Left lobe of liver (tissue), 2 donors: ENCODE data around the gene GPR18. TPM values are rescaled to one million over a fixed set of nuclear protein-coding genes. Genes with fewer than 3 reads are reported as not detected.
"Not testable (repeated sequence)": the region's sequence is repeated elsewhere in the genome, so short reads cannot be mapped to it uniquely, and the experiment has no call there.

Experiments
- ATAC-seq: fragments of 200-7000 bp; cut with Tn5 transposase; one replicate; pipeline ENCODE4 v1.9.1; 2020; ENCODE audit warnings: mild to moderate bottlenecking, moderate library complexity
- DNase-seq: peaks from one replicate; pipeline ENCODE4 v3.0.0-alpha.2; 2020; ENCODE audit warnings: low spot score
- total RNA-seq: library from RNA; stranded (reverse); gene quantifications from one replicate; pipeline ENCODE4 v1.2.1, GENCODE V29; 2021
- donor health status: DM: no; HTN: no; CAD: no; lungs with moderate emphysema.
- donor health status: DM: no; HTN: yes; CAD: no.

The GPR18 gene
- total RNA-seq, 1 donor from 2014 or later: 0.15 TPM

DNA sequence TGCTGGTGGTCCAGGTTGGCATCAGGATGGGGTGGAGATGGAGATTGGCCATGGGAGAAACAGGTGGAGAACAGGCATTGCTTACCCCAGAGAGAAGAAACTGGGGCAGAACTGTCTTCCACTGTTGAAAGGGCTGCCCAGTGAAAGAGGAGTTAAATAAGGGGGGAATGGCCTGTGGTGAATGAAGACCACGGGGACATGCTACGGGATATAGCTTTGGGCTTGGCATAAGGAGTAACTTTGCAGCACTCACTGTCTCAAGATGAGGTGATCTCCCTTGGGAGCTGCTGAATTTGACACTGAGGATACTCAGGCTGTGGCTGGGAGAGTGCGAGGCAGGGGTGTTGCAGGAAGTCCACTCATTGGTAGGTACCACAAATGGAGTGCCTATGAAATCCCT is 10.6 kb upstream of the GPR18 start:
- DNase-seq: no peak
- ATAC-seq: peak; percentile 18

DNA sequence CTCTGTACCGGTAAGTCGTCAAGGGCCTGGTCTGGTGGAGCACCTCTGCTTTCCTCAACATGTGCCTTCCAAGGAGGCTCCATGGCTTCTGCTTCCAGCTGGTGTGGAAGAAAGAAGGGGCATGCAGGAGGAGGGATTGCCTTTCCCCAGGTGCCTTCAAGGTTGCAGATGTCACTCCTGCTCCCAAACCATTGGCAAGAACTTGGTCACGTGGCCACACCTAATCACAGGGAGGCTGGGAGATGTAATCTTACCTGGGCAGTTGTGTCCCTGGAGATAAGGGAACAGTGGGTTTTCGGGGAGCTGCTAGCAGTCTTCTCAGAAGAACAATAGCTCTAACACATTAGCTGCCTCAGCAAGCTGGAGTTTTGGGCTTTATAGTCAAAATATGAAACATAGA is 9.7 kb upstream of the GPR18 start:
- DNase-seq (no peak), ATAC-seq (no peak)

DNA sequence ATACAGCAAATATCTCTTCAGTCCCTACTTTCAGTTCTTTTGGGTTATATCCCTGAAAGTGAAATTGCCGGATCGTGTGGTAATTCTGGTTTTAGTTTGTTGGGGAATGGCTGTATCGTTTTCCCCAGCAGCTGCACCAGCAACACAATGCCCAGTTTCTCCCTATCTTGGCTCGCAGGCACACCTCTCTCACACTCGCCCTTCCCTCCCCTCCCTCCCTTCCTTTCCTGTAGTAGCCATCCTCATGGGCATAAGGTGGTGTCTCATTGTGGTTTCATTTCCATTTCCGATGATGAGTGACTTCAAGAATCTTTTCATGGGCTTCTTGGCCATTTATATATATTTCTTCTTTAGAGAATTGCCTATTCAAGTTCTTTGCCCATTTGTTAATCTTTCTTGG is 8.6 kb upstream of the GPR18 start:
- DNase-seq: no peak
- ATAC-seq: no peak

DNA sequence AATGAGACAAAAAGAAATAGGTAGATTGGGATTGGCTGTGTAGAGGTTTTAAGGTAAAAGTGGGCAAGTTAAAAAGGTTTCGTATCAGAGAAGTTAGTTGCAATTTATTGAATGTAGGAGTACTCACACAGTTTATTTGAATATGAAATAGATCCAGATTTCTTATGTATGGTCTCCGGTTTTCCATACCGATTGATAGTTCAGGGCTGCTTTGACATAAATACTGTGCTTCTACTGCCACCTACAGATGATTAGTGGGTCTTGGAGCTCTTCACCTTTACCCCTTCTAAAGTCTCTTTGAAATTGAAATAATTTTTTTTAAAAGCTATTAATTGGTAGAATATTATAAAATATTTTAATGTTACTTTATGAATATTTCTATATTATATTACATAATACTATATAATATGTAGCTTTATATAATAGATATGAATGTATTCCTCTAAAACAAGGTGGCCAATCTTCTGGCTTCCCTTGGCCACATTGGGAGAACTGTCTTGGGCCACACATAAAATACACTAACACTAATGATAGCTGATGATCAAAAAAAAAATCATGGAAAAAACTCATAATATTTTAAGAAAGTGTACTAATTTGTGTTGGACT is 7.7 kb upstream of the GPR18 start:
- ATAC-seq (peak; percentile 76), DNase-seq (no peak)

DNA sequence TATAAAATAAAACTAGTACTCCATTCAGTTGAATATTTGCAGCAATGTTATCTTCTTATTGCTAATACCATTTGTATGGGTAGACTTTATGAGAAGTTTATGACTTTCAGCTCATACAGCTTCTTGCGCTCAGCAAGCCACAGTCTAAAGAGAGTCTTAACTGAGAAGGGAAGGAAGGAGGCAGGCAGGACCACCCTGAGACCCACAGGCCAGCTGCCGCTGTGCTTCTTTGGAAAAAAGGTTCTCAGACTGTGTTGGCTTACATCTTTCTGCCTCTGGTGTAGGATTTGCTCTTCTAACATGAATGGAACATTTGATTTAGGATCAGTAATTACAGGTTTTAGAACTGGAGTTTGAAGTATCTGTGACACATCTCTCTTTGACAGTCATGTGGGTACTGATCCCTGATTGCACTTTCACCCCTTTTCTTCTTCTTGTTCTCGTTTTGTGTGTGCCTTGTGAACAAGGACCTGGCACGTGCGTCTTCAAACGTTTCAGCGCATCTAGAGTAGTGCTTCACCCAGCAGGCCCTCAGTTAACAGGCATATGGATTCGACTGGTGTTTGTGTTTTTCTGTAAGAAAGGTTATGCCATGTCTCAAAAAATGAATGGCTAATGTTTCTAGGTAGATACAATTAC is 7.1 kb upstream of the GPR18 start:
- no peak for ATAC-seq
- DNase-seq: no peak

DNA sequence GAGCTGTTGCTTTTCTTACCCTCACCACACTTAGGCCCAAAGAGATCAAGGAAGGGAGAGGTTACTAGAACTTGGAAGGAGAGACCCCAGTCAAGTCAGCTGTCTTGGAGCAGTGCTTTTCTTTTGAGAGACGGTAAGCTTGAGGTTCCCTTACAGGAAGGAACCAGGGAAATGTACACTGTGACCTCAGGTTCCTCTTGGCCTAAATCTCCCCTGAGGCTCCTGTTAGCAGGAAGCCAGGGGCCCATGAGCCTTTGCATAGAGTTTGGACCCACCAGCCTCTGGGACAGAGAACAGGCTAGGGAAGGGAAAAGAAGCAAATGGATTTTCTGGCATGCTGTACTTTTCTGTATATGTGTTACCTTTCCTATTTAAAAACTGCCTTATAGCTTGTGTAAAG is 5.9 kb upstream of the GPR18 start:
- DNase-seq (no peak), ATAC-seq (peak; percentile 29)

DNA sequence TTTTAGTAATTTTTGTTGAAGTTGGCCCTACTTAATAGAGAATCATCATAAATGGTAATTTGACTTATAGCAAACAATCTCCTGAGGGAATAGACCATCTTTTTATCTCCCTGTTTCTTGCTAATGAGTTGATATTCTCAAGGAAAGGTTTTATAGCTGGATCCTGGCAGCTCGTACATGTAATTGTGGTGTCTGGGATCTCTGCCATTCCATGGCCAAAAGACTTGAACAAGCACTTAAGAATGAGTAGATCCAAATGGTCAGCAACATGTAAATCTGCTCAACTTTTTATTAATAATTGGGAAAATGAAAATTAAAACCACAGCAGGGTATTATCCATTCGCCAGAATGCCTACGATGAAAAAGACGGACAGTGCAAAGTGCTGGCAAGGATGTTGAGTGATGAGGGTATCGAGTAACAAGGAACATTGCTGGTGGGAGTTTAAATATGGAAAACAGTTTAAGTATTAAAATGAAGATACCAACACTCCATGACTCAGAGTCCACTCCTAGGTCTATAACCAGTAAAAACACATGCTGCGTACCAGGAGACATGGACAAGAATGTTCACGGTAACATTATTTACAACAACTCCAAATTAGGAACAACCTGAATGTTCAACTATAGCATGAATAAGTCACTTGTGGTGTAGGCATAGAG is 5.1 kb upstream of the GPR18 start:
- DNase-seq (no peak), ATAC-seq (no peak)

DNA sequence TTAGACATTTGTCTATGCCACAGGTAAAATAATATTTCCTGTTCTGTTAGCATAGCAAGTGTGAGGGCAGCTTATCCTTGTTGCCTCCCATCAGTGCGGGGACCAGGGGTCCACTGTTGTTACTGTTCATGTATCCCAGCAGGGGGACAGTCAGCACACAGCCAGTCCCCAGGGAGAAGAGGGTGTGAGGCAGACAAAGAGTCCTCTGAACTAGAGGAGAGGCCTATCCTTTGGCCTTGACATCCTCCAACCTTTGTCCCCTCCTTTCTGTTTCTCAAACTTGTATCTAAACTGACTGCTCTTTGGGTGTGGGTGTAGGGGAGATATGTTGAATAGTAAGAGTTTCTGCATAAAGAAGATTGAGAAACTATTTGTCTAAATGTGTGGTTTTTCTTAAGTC is 2.9 kb upstream of the GPR18 start:
- DNase-seq (no peak), ATAC-seq (peak; percentile 70)

DNA sequence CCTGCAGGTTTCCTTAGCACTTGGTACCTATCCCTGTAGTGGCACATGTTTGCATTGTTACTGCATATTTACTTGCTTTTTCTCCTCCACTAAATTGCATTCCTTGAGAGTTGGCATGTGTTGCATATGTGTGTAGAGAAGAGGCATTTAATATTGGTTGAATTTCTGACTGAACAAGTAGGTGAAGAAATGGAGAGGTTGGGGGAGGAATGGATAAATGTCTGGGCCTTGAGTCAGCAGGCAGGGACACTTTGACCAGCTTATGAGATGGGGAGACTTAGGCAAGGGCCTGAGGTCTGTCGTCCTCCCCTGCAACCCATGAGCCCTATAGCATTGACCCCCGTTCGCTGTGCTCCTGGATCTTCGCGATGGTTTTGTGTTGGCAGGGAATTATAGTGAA is 2.0 kb upstream of the GPR18 start:
- ATAC-seq (no peak), DNase-seq (no peak)

DNA sequence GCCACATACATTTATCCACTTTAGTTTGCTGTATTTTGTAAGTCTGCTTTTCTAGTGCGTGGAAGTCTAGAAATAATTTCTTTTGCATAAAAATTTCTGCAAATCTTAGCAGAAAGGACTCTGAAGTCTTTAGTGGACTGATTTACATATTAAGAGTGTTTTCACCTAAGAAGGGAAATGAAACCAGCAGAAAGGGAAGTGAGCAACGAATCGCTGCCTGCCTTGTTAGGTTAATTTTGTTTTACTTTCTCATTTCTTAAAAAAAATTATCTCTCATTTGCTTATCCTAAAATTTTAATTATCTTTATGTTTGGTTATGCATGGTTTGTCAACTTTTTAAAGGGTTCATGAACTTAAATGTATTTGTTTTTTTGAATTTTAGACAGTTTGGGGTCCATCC is 767 bp upstream of the GPR18 start:
- no peak for ATAC-seq
- no peak for DNase-seq

DNA sequence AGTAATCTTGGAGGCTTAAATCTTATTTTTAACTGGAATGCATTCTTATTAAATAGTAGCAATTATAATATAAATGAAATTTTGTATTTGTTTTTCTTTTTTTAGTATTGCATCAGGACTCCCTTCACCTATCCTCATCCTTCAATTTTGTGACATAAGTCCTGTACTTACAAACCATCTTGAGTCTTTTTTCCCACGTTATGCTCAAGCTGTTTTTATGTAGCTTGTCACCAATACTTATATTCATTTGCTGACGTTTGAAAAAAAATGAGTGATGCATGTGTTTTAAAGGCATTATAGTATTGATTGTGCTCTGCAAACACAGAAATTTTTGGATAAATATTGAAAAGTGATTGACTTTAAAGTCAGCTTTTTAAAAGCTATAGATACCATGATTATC is 888 bp downstream of the GPR18 start:
- ATAC-seq: no peak

DNA sequence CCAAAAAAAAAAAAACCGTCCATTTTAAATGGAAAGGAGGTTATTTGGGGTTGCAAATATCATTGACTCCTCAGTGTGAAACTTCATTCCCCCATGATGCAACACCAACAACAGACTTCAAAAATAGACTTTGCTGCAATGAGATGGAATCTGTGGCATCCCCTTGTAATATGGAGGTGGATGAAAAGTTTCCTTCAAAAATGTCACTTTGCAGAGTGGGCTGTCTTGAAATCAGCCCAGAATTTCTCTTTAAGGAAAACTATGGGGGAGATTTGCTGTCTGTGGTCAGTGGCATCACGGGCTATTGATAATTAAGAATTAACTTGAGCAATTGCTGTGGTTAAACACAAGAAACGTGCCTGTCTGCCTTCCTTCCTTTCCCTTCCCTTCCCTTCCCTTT is 1.5 kb downstream of the GPR18 start:
- ATAC-seq (no peak), DNase-seq (no peak)

More for the DNA sequence above, 888 bp downstream of the GPR18 start:
- DNase-seq: no peak

DNA sequence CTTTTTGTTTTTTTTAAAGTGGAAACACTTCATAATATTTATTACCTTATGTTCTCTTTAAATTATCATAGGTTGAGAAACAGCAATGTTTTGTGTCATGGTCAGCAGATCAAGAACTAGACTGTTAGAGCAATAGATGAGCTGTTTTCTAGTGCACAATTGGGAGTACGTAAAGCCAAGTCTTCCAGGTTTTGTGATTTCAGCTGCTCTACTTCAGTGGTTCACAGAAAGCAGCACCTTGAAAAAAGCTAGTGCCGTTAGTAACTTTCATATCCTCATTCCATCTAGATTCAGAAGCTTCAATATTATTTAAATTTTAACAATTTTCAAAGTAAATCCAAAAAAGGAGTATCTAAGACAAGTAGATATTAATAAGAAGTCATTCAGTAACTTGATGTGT is 1.9 kb downstream of the GPR18 start:
- ATAC-seq (no peak), DNase-seq (no peak)

DNA sequence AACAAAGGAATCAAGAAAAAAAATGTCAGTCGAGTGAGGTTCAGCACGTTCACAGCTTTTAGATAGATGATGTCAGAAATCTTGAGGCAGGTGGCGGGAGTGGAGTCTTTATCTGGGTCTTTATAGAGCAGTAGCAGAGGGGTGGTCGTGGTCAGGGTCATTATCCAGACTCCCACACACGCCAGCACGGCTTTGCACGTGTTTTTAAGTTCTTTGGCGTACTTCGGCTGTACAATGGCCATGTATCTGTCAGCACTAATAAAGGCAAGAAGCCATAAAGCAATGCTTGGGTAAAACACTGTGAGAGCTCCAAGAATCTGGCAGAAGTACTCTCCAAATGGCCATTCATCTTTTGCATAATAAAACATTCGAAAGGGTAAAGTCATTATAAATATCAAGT is 2.9 kb downstream of the GPR18 start:
- DNase-seq: no peak
- no peak for ATAC-seq

DNA sequence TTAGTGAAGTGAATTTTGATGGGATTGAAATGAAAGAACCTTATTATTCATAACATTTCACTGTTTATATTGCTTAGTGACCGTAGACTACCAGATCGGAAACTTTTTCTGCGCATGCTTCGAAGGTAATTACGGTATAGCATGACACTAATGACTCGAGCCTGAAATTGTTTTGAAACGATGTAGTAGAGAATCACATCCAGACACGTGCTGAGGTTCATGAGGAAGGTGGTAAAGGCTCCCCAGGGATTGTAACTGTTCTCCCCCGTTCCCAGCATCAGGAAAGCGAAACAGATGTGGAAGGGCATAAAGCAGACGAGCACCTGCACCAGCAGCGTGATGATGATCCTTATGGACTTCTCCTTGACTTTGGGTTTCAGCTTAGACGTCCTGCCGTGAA is 3.3 kb downstream of the GPR18 start:
- DNase-seq (no peak), ATAC-seq (no peak)

DNA sequence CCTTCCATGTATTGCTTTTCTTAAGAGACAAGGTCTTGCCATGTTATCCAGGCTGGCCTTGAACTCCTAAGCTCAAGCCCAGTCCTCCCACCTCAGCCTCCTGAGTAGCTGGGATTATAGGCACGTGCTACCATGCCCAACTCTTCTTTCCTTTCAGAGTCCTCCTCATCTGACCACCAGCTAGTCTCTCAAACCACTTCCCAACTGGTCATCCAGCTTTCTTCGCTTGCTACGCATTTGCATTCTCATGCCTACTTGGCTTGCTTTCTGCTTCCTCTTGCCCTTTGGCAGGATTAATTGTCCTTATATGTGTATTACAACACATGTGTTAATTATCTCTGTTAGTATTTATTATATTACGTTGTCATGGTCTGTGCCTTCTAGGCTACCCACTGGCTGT is 6.3 kb downstream of the GPR18 start:
- DNase-seq: no peak
- no peak for ATAC-seq

DNA sequence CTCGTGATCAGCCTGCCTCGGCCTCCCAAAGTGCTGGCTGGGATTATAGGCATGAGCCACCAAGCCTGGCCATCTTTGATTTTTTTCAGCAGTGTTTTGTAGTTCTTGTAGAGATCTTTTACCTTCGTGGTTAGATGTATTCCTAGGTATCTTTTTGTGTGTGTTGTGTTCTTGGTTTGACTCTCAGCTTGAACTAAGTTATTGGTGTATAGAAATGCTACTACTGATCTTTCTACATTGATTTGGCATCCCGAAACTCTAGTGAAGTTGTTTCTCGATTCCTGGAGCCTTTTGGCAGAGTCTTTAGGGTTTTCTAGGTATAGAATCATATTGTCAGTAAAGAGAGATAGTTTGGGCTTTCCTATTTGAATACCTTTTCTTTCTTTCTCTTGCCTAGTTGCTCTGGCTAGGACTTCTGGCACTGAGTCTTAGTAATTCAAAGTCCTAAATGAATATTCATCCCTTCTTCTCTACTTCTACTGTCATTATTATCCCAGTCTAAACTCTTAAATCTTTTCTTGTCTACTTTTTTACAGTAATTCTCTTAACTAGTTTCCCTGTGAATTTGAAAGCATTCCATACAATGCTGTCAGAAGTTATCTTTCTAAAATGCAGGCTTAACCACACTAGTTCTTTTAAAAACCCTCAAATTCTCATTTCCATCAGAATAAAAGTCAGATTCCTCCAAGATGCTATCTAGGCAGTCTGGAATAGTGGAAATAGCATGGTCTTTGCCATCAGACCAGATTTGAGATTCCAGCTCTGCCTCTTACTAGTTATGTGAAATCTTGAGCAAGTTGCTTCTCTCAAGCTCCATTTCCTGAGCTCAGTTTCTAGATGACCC is 7.0 kb downstream of the GPR18 start:
- ATAC-seq (no peak), DNase-seq (no peak)

DNA sequence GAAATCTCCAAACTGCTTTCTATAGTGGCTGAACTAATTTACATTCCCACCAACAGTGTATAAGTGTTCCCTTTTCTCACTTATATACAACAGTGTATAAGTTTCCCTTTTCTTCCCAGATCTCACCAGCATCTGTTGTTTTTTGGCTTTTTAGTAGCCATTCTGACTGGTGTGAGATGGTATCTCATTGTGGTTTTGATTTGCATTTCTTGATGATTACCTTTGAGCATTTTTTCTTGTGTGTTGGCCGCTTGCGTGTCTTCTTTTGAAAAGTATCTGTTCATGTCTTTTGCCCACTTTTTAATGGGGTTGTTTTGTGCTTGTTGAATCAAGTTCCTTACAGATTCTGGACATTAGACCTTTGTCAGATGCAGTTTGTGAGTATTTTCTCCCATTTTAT is 8.6 kb downstream of the GPR18 start:
- not testable (repeated sequence) for ATAC-seq, DNase-seq

DNA sequence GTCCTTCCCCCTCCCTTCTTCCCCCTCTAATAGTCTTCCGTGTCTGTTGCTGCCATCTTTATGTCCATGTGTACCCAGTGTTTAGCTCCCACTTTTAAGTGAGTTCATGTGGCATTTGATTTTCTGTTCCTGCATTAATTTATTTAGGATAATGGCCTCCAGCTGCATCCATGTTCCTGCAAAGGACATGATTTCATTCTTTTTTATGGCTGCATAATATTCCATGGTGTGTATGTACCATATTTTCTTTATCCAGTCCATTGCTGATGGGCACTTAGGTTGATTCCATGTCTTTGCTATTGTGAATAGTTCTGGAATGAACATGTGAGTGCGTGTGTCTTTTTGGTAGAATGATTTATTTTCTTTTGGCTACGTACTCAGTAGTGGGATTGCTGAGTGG is 9.0 kb downstream of the GPR18 start:
- not testable (repeated sequence) for DNase-seq, ATAC-seq

DNA sequence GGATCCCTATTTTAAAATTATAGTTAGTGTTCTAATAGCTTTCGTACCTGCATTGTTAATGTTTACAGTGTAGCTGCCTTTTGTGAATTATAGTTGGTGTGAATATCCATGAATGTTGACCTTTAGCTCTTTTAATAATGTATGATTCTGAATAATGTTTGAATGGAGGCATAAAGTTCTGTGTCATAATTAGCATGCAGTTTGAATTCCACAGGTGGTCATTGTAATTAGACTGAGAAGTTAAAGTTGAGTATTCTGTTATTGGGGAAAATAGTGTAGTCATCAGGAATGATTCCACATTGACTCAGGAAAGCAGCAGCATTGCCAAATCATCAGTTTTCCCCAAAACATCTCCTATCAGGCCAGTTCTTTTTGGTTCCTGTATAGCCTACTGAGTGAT is 12.1 kb downstream of the GPR18 start:
- DNase-seq (no peak), ATAC-seq (no peak)

DNA sequence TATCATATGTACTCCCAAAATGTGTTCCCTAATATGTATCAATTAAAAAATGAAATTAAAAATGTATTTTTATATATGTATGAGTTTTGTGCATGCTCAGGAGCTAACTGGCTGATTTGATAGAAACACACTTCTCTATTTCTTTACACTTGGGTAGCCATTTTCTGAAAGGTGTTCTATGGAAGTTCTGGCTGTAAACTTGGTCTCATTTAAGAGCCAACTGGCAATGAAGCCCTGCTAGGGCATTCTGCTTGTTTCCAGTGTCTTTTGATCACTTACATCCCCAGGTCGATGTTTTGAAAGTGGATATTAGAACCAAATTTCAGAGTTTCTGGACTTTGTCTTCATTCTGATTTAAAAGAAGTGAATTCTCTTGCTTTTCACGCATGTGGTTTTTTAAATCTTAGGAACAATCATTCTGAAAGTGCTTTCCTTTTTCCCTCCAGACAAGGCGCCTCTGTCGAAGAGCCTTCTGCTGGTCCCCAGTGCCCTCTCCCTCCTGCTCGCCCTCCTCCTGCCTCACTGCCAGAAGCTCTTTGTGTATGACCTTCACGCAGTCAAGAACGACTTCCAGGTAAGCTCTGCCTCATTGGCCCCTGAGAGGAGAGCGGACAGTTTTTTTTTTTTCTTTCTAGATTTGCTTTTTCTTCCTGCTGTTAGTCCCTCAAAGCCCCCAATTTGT is 20.1 kb downstream of the GPR18 start:
- DNase-seq (no peak), ATAC-seq (peak; percentile 85)
